Activated naive CD8-positive, alpha-beta T cell treated with anti-CD3 and anti-CD28 coated beads for 36 hours (primary cell): ENCODE results near the gene FCHO2. TPM values are rescaled to one million over a fixed set of nuclear protein-coding genes. Genes with fewer than 3 reads are reported as not detected.
"Not testable (repeated sequence)": the region's sequence is repeated elsewhere in the genome, so short reads cannot be mapped to it uniquely, and the experiment has no call there.

Experiments used
- DNase-seq: peaks from one replicate; pipeline ENCODE4 v3.0.0; 2021
- H3K27ac Mint-ChIP-seq: one replicate; pipeline ENCODE4 v1.8.0; 2022; ENCODE audit warnings: mild to moderate bottlenecking, moderate library complexity, mixed read lengths
- H3K27me3 Mint-ChIP-seq: one replicate; pipeline ENCODE4 v1.8.0; 2022; ENCODE audit warnings: mild to moderate bottlenecking, mixed read lengths
- H3K36me3 Mint-ChIP-seq: one replicate; pipeline ENCODE4 v1.8.0; 2021; ENCODE audit warnings: mild to moderate bottlenecking, mixed read lengths
- H3K4me1 Mint-ChIP-seq: one replicate; pipeline ENCODE4 v1.8.0; 2021; ENCODE audit warnings: mixed read lengths
- H3K4me3 Mint-ChIP-seq: one replicate; pipeline ENCODE4 v1.8.0; 2022; ENCODE audit warnings: mild to moderate bottlenecking, moderate library complexity, mixed read lengths
- H3K9me3 Mint-ChIP-seq: one replicate; pipeline ENCODE4 v1.8.0; 2022; ENCODE audit warnings: mixed read lengths
- total RNA-seq, 2 experiments: library from RNA; stranded (reverse); gene quantifications; one replicate each; pipeline ENCODE4 v1.2.3, GENCODE V29; 2021

FCHO2 gene
- total RNA-seq: under 1 TPM; 0.16 to 0.52 TPM

- H3K36me3 Mint-ChIP-seq: no peaks in the 10 kb centered on the region
- H3K4me3 Mint-ChIP-seq: peak within 1 kb of the TSS; percentile 86
- peak within 1 kb of the TSS; percentile 54 for H3K27ac Mint-ChIP-seq
- DNase-seq: peak; percentile 95
- H3K4me1 Mint-ChIP-seq: peaks cover 13% of the 10 kb centered on the region
- no peaks in the 10 kb centered on the region for H3K9me3 Mint-ChIP-seq
- H3K27me3 Mint-ChIP-seq: peaks cover 65% of the 10 kb centered on the region
Measured at GRCh38 chr5:72955768-72956323, at the start of gene FCHO2. FCHO2 (plus strand) TSS chr5:72956041; CDS start chr5:72956097, 56 bp downstream.

GRCh38 chr5:72906806-72907205 lies 49.0 kb upstream of the FCHO2 start:
- Mint-ChIP-seq H3K4me3 (no peak overlapping the region), H3K27me3 (no peaks in the 10 kb centered on the region), H3K36me3 (peaks cover 38% of the 10 kb centered on the region), H3K9me3 (no peaks in the 10 kb centered on the region), H3K27ac (no peak overlapping the region), H3K4me1 (no peaks in the 10 kb centered on the region)
- DNase-seq: no peak

- DNase-seq: no peak
- no peaks in the 10 kb centered on the region for H3K27me3 Mint-ChIP-seq
- no peaks in the 10 kb centered on the region for H3K4me1 Mint-ChIP-seq
- H3K9me3 Mint-ChIP-seq: no peaks in the 10 kb centered on the region
- no peak overlapping the region for H3K4me3 Mint-ChIP-seq
- H3K27ac Mint-ChIP-seq: no peak overlapping the region
- peaks cover 31% of the 10 kb centered on the region for H3K36me3 Mint-ChIP-seq
Measured at GRCh38 chr5:72908664-72909063, 47.2 kb upstream of the FCHO2 start.

GRCh38 chr5:72917371-72917776 lies 38.5 kb upstream of the FCHO2 start:
- no peaks in the 10 kb centered on the region for H3K36me3 Mint-ChIP-seq
- H3K4me3 Mint-ChIP-seq: no peak overlapping the region
- peak overlapping the region; percentile 5 for H3K27ac Mint-ChIP-seq
- no peaks in the 10 kb centered on the region for H3K27me3 Mint-ChIP-seq
- H3K9me3 Mint-ChIP-seq: no peaks in the 10 kb centered on the region
- H3K4me1 Mint-ChIP-seq: no peaks in the 10 kb centered on the region
- DNase-seq: no peak

- Mint-ChIP-seq H3K4me3 (no peak overlapping the region), H3K4me1 (no peaks in the 10 kb centered on the region), H3K9me3 (no peaks in the 10 kb centered on the region), H3K27ac (no peak overlapping the region), H3K27me3 (no peaks in the 10 kb centered on the region), H3K36me3 (no peaks in the 10 kb centered on the region)
- DNase-seq: no peak
Measured at GRCh38 chr5:72920690-72921502, 34.9 kb upstream of the FCHO2 start.

GRCh38 chr5:72921886-72922285 lies 34.0 kb upstream of the FCHO2 start:
- H3K27ac Mint-ChIP-seq: no peak overlapping the region
- H3K9me3 Mint-ChIP-seq: no peaks in the 10 kb centered on the region
- no peaks in the 10 kb centered on the region for H3K27me3 Mint-ChIP-seq
- no peak overlapping the region for H3K4me3 Mint-ChIP-seq
- no peaks in the 10 kb centered on the region for H3K36me3 Mint-ChIP-seq
- H3K4me1 Mint-ChIP-seq: no peaks in the 10 kb centered on the region
- no peak for DNase-seq

- Mint-ChIP-seq H3K36me3 (no peaks in the 10 kb centered on the region), H3K27me3 (no peaks in the 10 kb centered on the region), H3K9me3 (no peaks in the 10 kb centered on the region), H3K27ac (no peak overlapping the region), H3K4me3 (no peak overlapping the region), H3K4me1 (no peaks in the 10 kb centered on the region)
- no peak for DNase-seq
Measured at GRCh38 chr5:72922422-72922821, 33.4 kb upstream of the FCHO2 start.

- no peaks in the 10 kb centered on the region for H3K9me3 Mint-ChIP-seq
- DNase-seq: no peak
- H3K36me3 Mint-ChIP-seq: no peaks in the 10 kb centered on the region
- no peaks in the 10 kb centered on the region for H3K4me1 Mint-ChIP-seq
- no peak overlapping the region for H3K27ac Mint-ChIP-seq
- no peak overlapping the region for H3K4me3 Mint-ChIP-seq
- H3K27me3 Mint-ChIP-seq: peaks cover 3% of the 10 kb centered on the region
Measured at GRCh38 chr5:72925336-72926010, 30.4 kb upstream of the FCHO2 start.

- not testable (repeated sequence) for H3K4me3 Mint-ChIP-seq, H3K9me3 Mint-ChIP-seq, H3K27ac Mint-ChIP-seq, H3K4me1 Mint-ChIP-seq, DNase-seq, H3K36me3 Mint-ChIP-seq
- H3K27me3 Mint-ChIP-seq: peaks cover 29% of the 10 kb centered on the region
Measured at GRCh38 chr5:72932686-72933085, 23.2 kb upstream of the FCHO2 start.

- not testable (repeated sequence) for H3K27ac Mint-ChIP-seq, H3K4me1 Mint-ChIP-seq, H3K4me3 Mint-ChIP-seq, H3K36me3 Mint-ChIP-seq, DNase-seq, H3K9me3 Mint-ChIP-seq
- peaks cover 51% of the 10 kb centered on the region for H3K27me3 Mint-ChIP-seq
Measured at GRCh38 chr5:72934953-72935725, 20.7 kb upstream of the FCHO2 start.

GRCh38 chr5:72936893-72937292 lies 18.9 kb upstream of the FCHO2 start:
- H3K4me3 Mint-ChIP-seq: no peak overlapping the region
- H3K27me3 Mint-ChIP-seq: peaks cover 52% of the 10 kb centered on the region
- H3K36me3 Mint-ChIP-seq: no peaks in the 10 kb centered on the region
- DNase-seq: no peak
- no peaks in the 10 kb centered on the region for H3K9me3 Mint-ChIP-seq
- no peak overlapping the region for H3K27ac Mint-ChIP-seq
- H3K4me1 Mint-ChIP-seq: no peaks in the 10 kb centered on the region

GRCh38 chr5:72937517-72938061 lies 18.3 kb upstream of the FCHO2 start:
- no peaks in the 10 kb centered on the region for H3K4me1 Mint-ChIP-seq
- H3K9me3 Mint-ChIP-seq: no peaks in the 10 kb centered on the region
- no peak overlapping the region for H3K27ac Mint-ChIP-seq
- H3K27me3 Mint-ChIP-seq: peaks cover 52% of the 10 kb centered on the region
- no peak overlapping the region for H3K4me3 Mint-ChIP-seq
- H3K36me3 Mint-ChIP-seq: no peaks in the 10 kb centered on the region
- no peak for DNase-seq

GRCh38 chr5:72938206-72938605 lies 17.6 kb upstream of the FCHO2 start:
- Mint-ChIP-seq H3K27me3 (peaks cover 52% of the 10 kb centered on the region), H3K4me1 (no peaks in the 10 kb centered on the region), H3K27ac (no peak overlapping the region), H3K36me3 (no peaks in the 10 kb centered on the region), H3K4me3 (no peak overlapping the region), H3K9me3 (no peaks in the 10 kb centered on the region)
- no peak for DNase-seq

- no peak for DNase-seq
- Mint-ChIP-seq H3K4me1 (no peaks in the 10 kb centered on the region), H3K27me3 (peaks cover 47% of the 10 kb centered on the region), H3K36me3 (no peaks in the 10 kb centered on the region), H3K9me3 (no peaks in the 10 kb centered on the region), H3K27ac (no peak overlapping the region), H3K4me3 (no peak overlapping the region)
Measured at GRCh38 chr5:72940082-72940481, 15.8 kb upstream of the FCHO2 start.

- no peak overlapping the region for H3K27ac Mint-ChIP-seq
- peaks cover 31% of the 10 kb centered on the region for H3K27me3 Mint-ChIP-seq
- no peaks in the 10 kb centered on the region for H3K4me1 Mint-ChIP-seq
- no peaks in the 10 kb centered on the region for H3K36me3 Mint-ChIP-seq
- DNase-seq: no peak
- H3K4me3 Mint-ChIP-seq: no peak overlapping the region
- no peaks in the 10 kb centered on the region for H3K9me3 Mint-ChIP-seq
Measured at GRCh38 chr5:72943307-72943706, 12.5 kb upstream of the FCHO2 start.
